NB4 (cell line): Measurements from ENCODE around the gene ALDH8A1.

Experiments
- DNase-seq: peaks from one replicate; pipeline ENCODE4 v3.0.0; 2010; ENCODE audit warnings: low read depth
- H3K4me3 ChIP-seq: one replicate; pipeline ENCODE4 v1.5.1; 2011; ENCODE audit warnings: mild to moderate bottlenecking, low read depth, low read length, moderate library complexity
- CTCF ChIP-seq: IDR thresholded peaks from one replicate; pipeline ENCODE4 v1.5.1; 2012; ENCODE audit warnings: low read depth, low read length
- MAX ChIP-seq: IDR thresholded peaks from 2 replicates; pipeline ENCODE4 v1.6.1; 2011; ENCODE audit warnings: low read depth, low read length
- MYC ChIP-seq: IDR thresholded peaks from 2 replicates; pipeline ENCODE4 v1.6.1; 2011; ENCODE audit warnings: low read depth, low read length
- POLR2A ChIP-seq: IDR thresholded peaks from 2 replicates; pipeline ENCODE4 v1.6.1; 2011; ENCODE audit warnings: mild to moderate bottlenecking; ENCODE audit not compliant: insufficient read length; ENCODE audit errors: extremely low read depth

The ALDH8A1 gene

GRCh38 chr6:134950482-134950881, 581 bp upstream of the ALDH8A1 start:
- H3K4me3 ChIP-seq, result no peak overlapping the region
- TF ChIP-seq MAX (no peak), CTCF (no peak), POLR2A (no peak), MYC (no peak)
- DNase-seq, result no peak

- no peak overlapping the region for H3K4me3 ChIP-seq
- DNase-seq, result no peak
- TF ChIP-seq MYC, result no peak
- TF ChIP-seq MAX, result no peak
- no peak for TF ChIP-seq CTCF
- TF ChIP-seq POLR2A, result no peak
Measured at GRCh38 chr6:134948691-134949090, 1.2 kb downstream of the ALDH8A1 start.

- no peak for TF ChIP-seq POLR2A
- no peak for TF ChIP-seq MYC
- no peak for TF ChIP-seq MAX
- TF ChIP-seq CTCF, result no peak
- no peak overlapping the region for H3K4me3 ChIP-seq
- DNase-seq, result no peak
Measured at GRCh38 chr6:134948142-134948541, 1.8 kb downstream of the ALDH8A1 start.

- no peak overlapping the region for H3K4me3 ChIP-seq
- TF ChIP-seq CTCF (no peak), MYC (no peak), POLR2A (no peak), MAX (no peak)
- no peak for DNase-seq
Measured at GRCh38 chr6:134945045-134945444, 4.9 kb downstream of the ALDH8A1 start.

- H3K4me3 ChIP-seq, result no peak overlapping the region
- no peak for DNase-seq
- TF ChIP-seq MYC, result no peak
- no peak for TF ChIP-seq POLR2A
- TF ChIP-seq MAX, result no peak
- no peak for TF ChIP-seq CTCF
Measured at GRCh38 chr6:134943522-134944111, 6.3 kb downstream of the ALDH8A1 start.

- no peak for DNase-seq
- TF ChIP-seq POLR2A, result no peak
- no peak for TF ChIP-seq MAX
- TF ChIP-seq CTCF, result no peak
- TF ChIP-seq MYC, result no peak
Measured at GRCh38 chr6:134938896-134939295, 11.0 kb downstream of the ALDH8A1 start.

More at GRCh38 chr6:134938896-134939295, 11.0 kb downstream of the ALDH8A1 start:
- no peak overlapping the region for H3K4me3 ChIP-seq
